Right lobe of liver (tissue), 4 donors: Measurements from ENCODE around the gene GRB7.

Experiments
- POLR2A ChIP-seq: fragments of 450-650 bp; IDR thresholded peaks from one replicate; pipeline ENCODE4 v1.6.1; 2017; ENCODE audit warnings: antibody characterized with exemption, mild to moderate bottlenecking
- TF ChIP-seq, protein P1 (sequence below), 4 donors: fragments of 200-600 bp in 3 of 4; fragments of 450-650 bp in 1 of 4; IDR thresholded peaks; one replicate each; pipeline versions ENCODE4 v1.5.1 to v1.8.0; 2016 to 2022; ENCODE audit warnings: antibody characterized with exemption in 4 of 4, mild to moderate bottlenecking in 2 of 4
- donor health status: DM: no; HTN: no; CAD: no.
- donor health status: DM: no; HTN: no; CAD: no.
- donor health status: DM: no; HTN: yes; CAD: no.

DNA sequence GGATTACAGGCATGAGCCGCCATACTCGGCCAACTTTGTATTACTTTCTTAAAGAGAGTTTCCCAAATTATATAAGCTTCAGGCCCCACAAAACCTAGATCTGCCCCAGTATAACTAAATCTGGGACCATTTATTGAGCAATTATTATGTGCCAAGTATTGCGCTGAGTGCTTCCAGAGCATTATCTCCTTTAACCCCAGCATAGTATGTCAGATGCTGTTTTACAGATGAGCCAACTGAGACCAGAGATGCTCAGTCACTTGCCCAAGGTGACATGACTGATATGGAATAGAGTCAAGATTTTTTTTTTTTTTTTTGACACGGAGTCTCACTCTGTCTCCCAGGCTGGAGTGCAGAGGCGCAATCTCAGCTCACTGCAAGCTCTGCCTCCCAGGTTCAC lies 39.8 kb upstream of the GRB7 start:
- TF ChIP-seq, protein P1, sequence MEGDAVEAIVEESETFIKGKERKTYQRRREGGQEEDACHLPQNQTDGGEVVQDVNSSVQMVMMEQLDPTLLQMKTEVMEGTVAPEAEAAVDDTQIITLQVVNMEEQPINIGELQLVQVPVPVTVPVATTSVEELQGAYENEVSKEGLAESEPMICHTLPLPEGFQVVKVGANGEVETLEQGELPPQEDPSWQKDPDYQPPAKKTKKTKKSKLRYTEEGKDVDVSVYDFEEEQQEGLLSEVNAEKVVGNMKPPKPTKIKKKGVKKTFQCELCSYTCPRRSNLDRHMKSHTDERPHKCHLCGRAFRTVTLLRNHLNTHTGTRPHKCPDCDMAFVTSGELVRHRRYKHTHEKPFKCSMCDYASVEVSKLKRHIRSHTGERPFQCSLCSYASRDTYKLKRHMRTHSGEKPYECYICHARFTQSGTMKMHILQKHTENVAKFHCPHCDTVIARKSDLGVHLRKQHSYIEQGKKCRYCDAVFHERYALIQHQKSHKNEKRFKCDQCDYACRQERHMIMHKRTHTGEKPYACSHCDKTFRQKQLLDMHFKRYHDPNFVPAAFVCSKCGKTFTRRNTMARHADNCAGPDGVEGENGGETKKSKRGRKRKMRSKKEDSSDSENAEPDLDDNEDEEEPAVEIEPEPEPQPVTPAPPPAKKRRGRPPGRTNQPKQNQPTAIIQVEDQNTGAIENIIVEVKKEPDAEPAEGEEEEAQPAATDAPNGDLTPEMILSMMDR (IDR thresholded peaks at IDR 0.05), result no peak
- no peak for TF ChIP-seq POLR2A
